SK-MEL-5 (cell line): ENCODE data around the gene CHRNA9. TPM values are rescaled to one million over a fixed set of nuclear protein-coding genes. Genes with fewer than 3 reads are reported as not detected.

Experiments
- DNase-seq: peaks from one replicate; pipeline ENCODE4 v3.0.0-alpha.2; 2016; ENCODE audit warnings: low read depth, low spot score
- in situ Hi-C: cut with HindIII; loops from 2 replicates; pipeline ENCODE4 v1.10.0; 2016; ENCODE audit warnings: low sequenced_read_pairs, high pct_unique_total_duplicates, low pct_unique_long_range_greater_than_20kb
- total RNA-seq: library from RNA; depleted of rRNA; stranded (reverse); fragments of >200 nt; shearing (Covaris generic); gene quantifications from 2 replicates; pipeline ENCODE4 v1.2.3, GENCODE V29; 2014

The CHRNA9 gene
- total RNA-seq, 1 experiment from 2014 or later, result not detected

DNA sequence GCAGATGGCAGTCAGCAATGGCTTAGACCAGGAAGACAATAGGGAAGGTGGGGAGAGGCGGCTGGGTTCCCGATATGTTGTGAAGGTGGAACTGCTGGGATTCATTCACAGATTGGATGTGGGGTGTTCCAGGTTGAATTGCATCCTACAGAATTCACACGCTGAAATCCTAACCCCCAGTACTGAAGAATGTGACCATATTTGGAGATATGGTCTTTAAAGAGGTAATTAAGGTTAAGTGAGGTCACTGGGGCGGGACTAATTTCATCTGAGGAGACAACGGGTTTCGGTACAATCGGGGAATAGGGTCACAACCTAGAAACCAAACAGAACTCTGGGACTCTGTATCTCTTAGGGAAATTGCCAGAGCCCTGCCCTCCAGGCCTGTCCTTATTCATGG is 5.3 kb upstream of the CHRNA9 start:
- DNase-seq, result no peak
- in situ Hi-C loops, result no loop called here

DNA sequence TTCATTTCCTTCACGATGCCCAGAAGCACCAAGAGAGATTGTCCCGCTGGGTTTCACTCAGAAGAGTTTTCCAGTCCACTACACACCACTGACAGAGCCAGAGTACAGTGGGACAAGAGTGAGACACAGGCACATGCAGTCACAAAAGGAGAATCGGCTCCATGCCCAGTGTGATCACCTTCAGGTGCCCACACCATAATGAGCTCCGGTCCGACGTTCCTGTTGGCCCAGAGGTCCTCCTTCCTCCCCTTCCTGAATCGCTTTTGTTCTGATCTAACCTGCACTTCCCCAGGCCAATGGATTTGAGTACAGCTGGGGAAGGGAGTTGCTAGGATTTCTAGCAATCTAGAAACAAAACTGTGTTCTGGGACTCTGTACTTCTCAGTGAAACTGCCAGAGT is 4.6 kb upstream of the CHRNA9 start:
- no peak for DNase-seq
- in situ Hi-C loops, result no loop called here

DNA sequence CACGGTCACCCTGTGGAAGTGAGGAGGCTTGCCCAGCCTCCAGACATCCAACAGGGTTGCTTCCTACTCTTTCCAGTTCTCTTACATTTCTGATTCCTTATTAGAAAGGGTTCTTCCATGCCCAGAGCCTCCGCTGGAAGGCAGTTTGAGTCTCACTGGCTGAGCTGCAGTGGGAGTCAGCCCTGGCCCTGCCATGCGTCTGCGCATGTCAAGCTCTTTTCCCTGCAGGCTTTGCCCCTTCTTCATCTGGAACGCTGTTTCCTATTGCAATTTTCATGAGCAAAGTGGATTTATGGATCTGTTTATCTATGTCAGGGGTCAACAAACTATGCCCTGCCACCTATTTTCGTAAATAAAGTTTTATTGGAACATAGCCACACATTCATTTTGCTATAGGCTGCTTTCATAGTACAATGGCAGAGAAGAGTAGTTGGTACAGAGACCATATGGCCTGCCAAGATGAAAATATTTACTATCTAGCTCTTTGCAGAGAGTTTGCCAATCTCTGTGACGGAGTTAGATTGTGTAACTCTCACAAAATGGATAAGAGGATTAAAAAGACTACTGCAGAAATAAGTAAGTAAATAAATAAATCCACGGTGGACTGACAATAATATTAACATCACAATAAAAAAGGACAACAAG is 3.9 kb upstream of the CHRNA9 start:
- DNase-seq, result no peak
- in situ Hi-C loops, result no loop called here

DNA sequence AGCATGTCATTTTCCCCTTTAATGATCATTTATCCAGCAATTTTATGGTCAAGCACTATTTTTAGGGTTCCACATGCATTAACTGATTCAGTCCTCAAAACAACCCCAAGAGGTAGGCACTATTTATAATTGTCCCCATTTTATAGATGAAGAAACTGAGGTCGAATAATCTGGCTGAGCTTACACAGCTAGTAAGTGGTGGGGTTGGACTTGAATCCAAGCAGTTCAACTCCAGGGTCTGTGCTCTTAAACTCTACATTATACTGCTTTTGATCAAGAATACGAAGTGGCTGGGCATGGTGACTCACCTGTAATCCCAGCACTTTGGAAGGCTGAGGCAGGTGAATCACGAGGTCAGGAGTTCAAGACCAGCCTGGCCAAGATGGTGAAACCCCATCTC is 3.2 kb upstream of the CHRNA9 start:
- in situ Hi-C loops, result no loop called here
- no peak for DNase-seq

DNA sequence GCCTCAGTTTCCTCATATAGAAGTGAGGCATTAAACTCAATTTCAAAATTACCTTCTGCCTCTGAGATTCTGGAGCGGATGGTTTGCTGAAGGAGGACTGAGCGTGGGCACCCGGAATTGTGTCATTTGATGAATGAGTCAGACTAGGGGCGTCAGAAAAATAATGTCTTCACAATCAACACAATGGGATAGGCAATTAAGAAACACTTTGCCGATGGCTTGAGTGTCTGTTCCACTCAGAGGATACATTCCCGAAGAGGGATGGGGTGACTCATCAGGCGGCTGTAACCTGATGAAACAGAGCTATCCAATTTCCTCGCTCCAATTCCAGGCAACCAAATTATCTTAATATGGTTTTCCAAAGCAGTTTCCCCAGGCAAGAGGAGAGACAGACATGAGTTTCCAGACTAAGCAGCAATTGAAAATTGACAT is 1.2 kb upstream of the CHRNA9 start:
- peak; percentile 41 for DNase-seq
- in situ Hi-C loops, result no loop called here

DNA sequence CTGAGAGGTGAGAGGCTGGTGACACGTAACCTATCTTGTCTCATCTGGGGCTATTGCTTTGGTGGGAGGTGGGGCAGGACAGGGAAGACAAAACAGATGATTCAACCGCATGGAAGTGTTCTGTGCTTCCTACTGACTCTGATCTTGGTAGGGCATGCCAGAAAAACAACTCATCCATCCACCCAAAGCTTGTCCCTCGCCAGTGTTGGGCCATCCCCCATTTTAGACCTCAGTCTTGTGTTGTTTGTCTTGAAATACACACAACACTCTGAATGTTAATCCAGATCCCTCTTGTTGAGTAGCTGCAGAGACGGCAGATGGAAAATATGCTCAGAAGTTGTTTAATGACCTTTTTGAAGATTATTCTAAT is 377 bp downstream of the CHRNA9 start:
- no peak for DNase-seq
- in situ Hi-C loops, result no loop called here

DNA sequence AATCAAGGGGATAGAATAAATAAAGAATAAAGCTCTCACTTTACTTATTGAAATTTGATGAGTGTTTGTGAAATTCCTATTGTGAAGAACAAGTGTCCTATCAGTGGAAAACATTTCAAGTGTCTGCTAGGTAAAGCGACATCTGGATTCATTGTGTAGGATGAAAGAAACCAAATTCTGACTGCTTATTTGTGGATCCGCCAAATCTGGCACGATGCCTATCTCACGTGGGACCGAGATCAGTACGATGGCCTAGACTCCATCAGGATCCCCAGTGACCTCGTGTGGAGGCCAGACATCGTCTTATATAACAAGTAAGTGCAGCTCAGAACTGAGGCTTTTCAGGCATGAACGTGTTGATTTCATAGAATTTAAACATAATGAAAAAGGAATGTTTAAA is 1.9 kb downstream of the CHRNA9 start:
- in situ Hi-C loops, result no loop called here
- DNase-seq, result no peak

DNA sequence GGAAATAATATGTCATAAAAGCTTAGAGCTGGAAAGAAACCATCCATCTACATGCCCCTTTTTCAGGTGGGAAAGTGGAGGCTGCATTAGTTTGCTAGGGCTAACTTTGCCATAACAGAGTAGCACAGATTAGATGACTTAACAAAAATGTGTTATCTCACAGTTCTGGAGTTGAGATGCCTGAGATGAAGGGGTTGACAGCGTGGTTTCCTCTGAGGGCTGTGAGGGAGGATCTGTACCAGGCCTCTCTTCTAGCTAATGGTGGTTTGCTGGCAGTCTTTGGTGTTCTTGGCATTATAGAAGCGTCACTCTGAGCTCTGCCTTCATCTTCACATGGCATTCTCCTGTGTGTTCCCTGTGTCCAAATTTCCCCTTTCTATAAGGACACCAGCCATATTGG is 2.4 kb downstream of the CHRNA9 start:
- in situ Hi-C loops, result no loop called here
- no peak for DNase-seq

DNA sequence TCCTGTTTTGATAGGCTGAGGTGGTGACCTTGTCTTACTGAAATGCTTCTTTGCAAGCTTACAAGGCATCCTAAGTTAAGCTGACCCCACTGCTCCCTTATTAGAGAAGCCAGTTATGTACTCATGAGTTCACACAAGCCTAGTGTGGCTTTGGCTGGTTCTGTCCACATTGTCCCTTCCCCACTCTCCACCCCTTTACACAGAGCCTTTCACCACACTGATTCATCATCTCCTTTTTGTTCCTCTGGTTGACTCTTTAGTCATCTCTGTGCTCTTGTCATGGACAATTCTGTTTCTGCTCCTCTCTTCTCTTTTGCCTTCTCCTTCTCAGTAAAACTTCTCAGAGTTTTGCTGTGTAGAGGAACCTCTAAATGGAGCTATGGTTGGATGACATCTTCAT is 4.9 kb downstream of the CHRNA9 start:
- in situ Hi-C loops, result no loop called here

DNA sequence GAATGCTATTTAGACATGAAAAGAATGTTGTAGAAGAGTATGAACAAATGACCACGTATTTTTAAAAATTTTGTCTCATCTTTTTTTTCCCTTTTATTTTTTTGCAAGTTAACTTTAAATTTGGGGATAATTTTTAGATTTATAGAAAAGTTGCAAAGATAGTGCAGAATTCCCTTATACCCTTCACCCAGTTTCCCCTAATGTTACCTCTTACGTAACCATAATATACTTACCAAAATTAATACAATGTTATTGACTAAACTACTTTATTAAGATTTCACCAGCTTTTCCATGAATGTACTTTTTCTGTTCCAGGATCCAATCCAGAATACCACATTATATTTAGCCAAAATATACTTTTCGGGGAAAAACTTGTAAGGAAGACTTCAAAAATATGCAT is 12.3 kb downstream of the CHRNA9 start:
- no peak for DNase-seq
- in situ Hi-C loops, result no loop called here

More for the DNA sequence above, 4.9 kb downstream of the CHRNA9 start:
- no peak for DNase-seq

DNA sequence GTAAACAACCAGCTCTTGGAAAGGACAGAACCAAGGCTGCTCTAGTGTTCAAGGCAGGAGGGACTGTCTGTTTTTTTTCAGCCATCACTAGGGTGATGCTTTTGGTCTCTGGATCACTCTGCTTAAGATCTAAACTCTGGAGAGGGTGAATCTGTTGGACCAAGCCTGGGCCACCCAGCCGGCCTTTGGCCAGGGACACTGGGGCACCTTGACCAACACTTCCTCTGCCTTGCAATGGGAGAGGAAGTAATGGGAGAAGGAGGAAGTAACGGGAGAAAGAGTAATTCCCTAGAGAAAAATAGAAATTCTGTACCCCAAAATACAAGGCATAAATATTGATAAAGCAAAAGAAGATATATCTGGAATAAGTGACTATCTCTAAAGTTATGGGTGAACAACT is 12.9 kb downstream of the CHRNA9 start:
- in situ Hi-C loops, result no loop called here
- DNase-seq, result no peak

DNA sequence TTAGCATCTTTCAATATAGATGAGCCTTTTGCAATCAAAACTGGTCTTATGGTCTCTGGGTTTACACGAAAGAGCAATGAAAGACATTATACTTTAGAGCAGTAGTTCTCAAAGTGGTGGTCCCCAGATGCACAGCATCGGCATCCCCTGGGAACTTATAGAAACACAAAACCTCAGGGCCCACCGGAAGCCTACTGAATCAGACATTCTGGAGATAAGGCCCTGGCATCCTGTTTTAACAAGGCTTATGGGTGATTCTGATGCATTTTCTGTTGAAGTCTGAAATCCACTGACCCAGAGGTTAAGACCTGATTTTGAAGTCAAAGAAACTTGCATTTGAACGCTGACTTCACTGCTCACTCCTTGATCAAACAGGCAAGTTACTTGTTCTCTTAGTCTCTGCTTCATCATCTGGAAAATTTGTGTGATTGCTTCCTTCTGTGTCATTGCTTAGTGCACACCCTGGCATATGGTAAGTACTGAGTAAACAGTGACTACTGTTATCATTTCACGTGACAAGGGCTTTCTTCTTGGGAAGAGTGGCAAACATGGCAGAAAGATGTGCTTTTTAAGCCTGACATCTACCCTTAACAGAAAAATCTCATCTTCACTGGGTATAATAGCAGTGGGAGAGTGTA is 14.5 kb downstream of the CHRNA9 start:
- in situ Hi-C loops, result no loop called here

DNA sequence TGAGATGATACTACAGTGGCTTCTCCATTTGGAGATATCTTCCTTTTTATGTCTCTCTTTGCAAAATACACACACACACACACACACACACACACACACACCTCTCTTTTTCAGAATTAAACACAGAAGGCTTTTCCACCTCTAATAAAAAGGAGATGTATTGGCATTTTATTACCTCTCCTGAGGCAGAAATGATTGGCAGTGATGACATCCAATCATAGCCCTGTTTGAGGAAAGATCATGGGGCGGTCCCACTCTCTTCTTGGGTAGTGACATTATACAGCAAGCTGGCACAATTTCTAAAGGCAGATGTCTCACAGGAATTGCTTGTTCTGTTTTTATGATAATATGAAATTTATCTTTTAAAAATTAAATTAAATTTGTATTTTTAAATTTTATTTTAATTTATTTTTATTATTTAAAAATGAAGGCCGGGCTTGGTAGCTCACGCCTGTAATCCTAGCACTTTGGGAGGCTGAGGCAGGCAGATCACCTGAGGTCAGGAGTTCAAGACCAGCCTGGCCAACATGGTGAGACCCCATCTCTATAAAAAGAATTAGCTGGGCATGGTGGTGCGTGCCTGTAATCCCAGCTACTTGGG is 15.6 kb downstream of the CHRNA9 start:
- in situ Hi-C loops, result no loop called here
- no peak for DNase-seq

More for the DNA sequence above, 14.5 kb downstream of the CHRNA9 start:
- DNase-seq, result no peak

DNA sequence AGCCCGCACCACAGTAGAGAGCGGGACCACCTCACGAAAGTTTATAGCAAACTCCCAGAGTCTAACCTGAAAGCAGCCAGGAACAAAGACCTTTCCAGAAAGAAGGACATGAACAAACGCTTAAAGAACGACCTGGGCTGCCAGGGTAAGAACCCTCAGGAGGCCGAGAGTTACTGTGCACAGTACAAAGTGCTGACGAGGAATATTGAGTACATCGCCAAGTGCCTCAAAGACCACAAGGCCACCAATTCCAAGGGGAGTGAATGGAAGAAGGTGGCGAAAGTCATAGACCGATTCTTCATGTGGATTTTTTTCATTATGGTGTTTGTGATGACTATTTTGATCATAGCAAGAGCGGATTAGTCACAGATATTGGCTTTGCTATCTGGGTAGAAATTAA is 19.0 kb downstream of the CHRNA9 start:
- in situ Hi-C loops, result no loop called here
- no peak for DNase-seq

DNA sequence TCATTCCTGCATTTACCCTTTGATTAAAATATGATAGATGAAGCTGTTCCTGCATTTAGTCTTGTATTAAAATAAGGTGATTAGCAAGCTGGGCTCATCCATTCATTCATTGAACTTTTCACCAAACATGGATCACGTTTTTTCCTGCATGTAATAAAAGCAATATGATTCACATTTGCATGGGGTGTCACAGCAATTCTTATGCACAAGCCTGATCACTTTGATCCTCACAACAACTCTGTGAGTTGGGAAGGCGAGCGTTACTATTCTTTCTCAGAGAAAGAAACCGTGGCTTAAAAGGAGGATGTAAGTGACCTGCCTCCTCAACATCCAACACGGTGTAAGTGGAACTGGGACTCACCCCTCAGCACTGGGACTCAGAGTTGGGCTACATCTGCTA is 20.0 kb downstream of the CHRNA9 start:
- no peak for DNase-seq
- in situ Hi-C loops, result no loop called here

DNA sequence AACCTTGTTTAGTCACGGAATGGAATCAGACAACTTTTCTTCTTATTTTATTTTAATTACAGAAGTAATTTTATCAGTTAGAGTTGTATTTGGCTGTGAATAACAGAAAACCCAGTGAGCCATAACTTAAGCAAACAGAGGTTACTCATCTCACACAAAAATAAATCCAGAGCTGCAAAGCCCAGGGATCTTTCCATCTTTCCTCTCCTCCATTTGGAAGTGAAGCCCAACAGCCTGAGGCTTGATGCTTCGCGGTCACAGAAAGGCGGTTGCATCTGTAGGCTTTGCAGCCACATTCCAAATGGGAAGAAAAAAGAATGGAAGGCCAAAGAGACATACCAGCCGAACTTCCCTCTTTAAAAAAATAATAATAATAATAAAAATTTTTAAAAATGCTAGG is 22.6 kb downstream of the CHRNA9 start:
- no peak for DNase-seq
- in situ Hi-C loops, result no loop called here

DNA sequence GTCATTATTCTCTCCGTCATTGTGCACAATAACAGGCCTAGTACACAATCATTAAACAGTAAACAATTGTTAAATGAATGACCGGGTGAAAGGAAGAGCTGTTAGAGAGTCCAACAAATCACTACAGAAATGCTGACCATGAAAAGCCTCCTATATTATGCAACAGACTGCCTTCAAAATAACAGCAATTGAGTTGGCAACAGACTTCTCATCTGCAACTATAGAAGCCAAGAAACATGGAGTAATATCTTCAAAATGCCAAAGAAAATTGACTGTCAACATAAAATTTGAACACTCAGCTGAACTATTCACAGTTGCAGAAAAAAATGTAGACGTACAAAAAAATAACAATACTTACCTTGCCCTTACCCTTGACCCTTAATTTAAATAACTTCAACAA is 26.2 kb downstream of the CHRNA9 start:
- in situ Hi-C loops, result no loop called here
- no peak for DNase-seq

DNA sequence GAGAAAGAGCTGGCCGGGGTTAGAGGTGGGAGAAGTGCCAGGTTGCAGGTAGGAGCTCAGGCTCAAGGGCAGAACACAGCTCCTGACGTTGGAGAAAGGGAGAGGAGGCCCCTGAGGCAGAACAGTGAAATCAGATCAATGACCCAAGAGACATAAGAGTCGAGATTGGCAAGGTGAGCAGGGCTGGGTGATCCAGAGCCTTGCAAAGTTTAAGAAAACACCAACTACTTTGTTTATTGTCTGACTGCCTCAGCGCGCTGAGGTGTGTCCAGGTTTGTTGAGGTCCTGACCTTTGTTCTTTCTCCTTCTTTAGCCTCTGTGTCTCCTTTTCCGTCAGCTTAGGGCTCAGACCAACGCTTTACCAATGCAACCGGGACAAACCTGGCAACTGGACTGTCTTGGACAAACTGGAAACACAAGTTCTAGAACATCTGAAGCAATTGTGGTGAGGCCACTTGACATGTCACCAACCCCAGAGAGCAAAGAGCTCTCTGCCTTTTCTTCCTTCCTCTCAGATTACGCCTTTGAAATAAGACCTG is 28.3 kb downstream of the CHRNA9 start:
- in situ Hi-C loops, result no loop called here
- no peak for DNase-seq

DNA sequence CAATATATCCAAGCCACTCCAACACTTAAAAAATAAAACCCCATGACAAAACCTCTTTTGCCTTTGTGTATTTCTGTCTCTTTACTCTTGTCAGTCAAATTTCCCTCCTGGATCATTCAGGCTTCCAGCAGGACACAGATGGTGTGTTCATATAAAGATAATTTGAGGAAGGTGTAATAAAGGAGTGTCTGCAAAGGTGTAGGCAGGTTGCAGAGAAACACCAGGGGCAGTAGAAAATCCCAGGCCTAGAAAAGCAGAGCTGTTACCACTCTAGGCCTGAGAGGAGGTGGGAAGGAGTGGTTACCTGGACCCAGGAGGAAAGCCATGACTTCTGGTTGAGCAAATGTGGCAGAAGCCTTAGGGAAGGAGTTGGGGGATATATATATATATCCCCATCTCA is 28.8 kb downstream of the CHRNA9 start:
- in situ Hi-C loops, result no loop called here
- DNase-seq, result no peak
